NCI-H2107 (cell line): ENCODE data around the gene APMAP.
"Not testable (repeated sequence)": the region's sequence is repeated elsewhere in the genome, so short reads cannot be mapped to it uniquely, and the experiment has no call there.

Source experiments
- DNase-seq: peaks from one replicate; lab custom pipeline; 2025; lab: John Stamatoyannopoulos, UW

APMAP gene

DNA sequence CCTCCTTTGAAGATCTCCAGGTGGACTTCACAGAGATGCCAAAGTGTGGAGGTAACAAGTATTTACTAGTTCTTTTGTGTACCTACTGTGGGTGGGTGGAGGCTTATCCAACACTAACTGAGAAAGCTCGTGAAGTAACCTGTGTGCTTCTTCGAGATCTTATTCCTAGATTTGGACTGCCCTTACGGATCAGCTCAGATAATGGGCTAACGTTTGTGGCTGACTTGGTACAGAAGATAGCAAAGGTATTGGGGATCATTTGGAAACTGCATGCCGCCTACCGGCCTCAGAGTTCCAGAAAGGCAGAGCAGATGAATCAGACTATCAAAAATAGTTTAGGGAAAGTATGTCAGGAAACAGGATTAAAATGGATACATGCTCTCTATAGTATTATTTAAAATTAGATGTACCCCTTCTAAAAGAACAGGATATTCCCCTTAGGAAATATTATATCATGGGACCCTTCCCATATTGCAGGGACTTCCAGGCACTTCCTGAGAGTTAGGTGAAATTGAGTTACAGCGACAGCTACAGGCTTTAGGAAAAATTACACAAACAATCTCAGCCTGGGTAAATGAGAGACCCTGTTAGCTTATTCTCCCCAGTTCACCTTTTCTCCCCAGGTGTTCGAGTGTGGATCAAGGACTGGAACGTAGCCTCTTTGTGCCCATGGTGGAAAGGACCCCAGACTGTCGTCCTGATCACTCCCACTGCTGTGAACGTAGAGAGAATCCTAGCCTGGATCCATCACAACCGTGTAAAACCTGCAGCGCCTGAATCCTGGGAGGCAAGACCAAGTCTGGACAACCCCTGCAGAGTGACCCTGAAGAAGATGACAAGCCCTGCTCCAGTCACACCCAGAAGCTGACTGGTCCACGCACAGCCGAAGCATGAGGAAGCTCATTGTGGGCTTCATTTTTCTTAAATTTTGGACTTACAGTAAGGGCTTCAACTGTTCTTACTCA lies 61.5 kb downstream of the APMAP start:
- DNase-seq: not testable (repeated sequence)

DNA sequence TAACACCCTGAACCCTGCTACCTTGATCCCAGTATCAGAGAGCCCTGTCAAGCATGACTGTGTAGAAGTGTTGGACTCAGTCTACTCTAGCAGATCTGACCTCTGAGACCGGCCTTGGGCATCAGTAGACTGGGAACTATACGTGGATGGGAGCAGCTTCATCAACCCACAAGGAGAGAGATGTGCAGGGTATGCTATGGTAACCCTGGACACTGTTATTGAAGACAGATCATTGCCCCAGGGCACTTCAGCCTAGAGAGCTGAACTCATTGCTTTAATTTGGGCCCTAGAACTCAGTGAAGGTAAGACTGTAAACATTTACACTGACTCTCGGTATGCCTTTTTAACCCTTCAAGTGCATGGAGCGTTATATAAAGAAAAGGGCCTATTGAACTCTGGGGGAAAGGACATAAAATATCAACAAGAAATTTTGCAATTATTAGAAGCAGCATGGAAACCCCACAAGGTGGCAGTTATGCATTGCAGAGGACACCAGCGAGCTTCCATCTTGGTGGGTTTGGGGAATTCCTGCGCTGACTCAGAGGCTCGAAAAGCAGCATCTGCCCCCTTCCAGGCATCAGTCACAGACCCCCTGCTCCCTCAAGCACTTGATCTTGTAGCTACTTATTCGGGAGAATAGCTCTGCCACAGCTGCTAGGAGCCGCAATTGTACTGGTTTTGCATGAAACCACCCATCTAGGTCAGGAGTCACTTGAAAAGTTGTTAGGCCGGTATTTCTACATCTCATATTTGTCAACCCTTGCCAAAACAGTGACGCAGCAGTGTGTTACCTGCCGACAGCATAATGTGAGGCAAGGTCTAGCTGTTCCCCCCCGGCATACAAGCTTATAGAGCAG lies 62.5 kb downstream of the APMAP start:
- not testable (repeated sequence) for DNase-seq

DNA sequence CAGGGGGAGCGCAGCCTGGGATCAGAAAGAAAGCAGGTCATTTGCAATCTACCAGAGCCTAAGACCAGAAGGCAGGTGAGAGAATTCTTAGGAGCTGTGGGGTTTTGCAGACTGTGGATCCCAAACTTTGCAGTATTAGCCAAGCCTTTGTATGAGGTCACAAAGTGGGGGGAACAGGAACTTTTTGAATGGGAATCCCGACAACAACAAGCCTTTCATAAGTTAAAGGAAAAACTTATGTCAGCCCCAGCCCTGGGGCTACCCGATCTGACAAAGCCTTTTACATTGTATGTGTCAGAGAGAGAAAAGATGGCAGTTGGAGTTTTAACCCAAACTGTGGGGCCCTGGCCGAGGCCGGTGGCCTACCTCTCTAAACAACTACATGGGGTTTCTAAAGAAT lies 63.3 kb downstream of the APMAP start:
- not testable (repeated sequence) for DNase-seq

DNA sequence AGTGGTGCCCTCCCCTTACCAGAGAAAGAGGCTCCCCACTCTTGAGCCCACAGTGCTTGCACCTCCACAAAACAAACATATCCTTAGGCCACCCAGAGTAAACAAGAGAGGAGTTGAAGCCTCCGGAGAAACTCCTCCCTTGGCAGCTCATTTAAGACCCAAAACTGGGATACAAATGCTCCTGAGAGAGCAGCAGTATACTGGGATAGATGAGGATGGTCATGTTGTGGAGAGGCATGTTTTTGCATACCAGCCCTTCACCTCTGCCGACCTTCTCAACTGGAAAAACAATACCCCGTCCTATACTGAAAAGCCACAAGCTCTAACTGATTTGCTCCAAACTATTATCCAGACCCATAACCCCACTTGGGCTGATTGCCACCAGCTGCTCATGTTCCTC lies 71.8 kb downstream of the APMAP start:
- not testable (repeated sequence) for DNase-seq

DNA sequence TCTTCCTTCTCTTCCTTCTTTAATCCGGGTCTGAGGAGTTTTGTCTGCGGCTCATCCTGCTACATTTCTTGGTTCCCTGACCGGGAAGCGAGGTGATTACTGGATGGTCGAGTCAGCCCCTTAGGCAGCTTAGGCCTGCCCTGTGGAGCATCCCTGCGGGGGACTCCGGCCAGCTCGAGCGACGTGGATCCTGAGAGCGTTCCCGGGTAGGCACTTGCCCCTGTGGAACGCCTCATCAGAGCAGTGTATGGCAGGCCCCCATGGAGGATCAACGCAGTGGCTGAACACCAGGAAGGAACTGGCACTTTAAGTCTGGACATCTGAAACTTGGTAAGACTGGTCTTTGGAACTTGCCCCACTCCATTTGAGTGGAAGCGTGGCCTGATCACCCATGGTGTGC lies 72.9 kb downstream of the APMAP start:
- not testable (repeated sequence) for DNase-seq

DNA sequence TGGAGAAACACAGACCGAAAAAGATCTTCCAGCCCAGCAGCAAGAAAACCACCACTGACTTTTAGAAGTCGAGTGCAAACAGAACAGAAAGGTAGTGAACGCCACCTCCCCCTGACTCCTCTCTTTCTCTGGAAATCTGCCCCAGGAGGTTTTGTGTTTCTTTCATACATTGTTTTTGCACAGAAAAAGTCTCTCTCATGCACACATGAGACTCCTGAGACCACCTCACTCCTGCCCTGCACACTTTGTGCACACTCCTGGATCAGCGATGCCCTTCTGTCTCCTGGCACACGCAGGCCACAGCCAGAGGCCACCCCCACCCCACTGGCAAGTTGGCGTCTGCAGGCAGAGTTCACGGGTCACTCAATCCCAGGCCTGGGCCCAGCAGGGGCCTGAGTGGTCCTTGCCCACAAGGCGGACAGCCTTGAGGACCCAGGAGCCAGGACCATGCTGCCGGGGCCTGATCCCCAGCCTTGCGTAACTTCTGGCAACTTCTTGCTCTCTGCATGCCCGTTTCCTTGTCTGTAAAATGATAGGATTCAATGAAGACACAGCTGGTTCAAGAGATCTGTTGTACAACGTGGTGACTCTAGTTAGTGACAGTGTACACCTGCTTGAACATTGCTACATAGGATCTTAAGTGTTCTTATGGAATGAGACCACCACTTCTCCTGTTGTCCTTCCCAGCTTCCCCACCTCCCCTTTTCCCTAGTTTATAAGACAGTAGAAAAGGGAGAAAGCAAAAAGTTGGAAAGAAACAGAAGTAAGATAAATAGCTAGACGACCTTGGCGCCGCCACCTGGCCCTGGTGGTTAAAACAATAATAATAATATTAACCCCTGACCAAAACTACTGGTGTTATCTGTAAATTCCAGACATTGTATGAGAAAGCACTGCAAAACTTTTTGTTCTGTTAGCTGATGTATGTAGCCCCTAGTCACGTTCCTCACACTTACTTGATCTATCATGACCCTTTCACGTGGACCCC lies 73.7 kb downstream of the APMAP start:
- no peak for DNase-seq

DNA sequence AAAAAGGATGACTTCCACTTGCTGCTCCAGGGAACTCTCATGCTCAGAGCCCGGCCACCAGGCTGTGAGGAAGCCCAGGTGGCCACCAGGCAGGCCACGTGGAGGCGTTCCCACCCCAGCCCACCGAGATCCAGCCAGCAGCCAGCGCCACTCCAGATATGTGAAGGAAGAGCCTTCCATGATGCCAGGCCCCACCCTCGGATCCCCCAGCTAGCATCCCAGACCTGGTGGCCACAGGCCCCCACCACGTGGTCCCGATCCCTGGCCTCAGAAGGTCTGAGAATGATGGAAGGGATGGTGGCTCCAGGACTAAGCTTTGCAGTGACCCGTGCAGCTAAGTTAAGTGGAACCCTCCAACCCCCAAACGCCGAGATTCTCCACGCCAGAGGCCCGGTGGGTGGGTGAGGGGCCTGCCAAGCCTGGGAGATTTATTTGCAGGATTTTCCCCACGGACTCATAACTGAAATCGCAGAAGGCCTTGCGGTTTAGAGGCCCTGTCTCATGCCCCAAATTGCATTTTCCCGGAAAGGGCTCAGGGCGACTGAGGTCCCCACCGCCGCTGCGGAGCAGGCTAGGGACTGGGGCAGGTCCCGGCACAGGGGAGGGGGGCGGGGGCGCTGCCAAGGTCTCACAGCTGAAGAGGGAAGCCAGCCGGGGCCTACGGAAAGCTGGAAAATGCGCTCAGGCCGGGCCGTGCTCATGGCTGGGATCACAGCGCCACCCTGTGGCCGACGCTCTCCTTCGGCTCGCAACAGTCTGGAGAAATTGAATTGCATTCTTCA lies 74.6 kb downstream of the APMAP start:
- peak; percentile 5 for DNase-seq

DNA sequence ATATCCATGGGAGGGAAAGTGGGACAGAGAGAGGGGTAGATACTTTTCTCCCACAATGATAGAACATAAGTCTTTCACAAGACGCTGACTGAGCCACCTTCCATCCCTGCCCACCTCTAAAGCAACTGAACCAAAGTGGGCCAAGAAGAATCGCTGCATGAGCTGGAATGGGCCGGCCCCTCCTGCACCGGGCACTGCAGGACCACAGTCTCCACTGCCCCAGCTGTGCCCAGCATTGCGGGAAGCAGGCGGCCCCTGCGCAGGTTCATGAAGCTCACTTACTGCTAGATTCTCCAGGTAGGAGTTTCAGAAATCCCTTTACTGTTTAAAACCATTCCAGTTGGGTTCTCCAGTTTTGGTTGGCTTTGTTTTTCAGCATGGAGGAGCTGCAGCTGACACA lies 75.5 kb downstream of the APMAP start:
- DNase-seq: no peak

DNA sequence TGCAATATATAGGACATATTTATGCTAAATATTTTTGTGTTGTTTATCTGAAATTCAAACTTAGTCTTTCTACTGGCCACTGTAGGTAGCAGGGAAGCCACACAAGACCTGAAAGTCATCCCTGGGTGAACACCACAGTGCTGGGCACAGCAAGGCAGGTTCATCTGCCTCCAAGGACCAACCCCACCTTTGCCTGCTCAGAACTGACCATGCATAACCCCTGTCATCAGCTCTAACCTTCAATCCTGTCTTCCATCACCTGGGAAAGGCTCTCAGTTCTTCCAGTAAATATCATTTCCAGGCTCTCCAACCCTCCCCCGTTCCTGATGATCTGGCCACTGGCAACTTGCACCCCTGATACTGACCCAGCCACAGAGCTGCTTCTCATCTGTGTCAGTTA lies 76.1 kb downstream of the APMAP start:
- DNase-seq: no peak

DNA sequence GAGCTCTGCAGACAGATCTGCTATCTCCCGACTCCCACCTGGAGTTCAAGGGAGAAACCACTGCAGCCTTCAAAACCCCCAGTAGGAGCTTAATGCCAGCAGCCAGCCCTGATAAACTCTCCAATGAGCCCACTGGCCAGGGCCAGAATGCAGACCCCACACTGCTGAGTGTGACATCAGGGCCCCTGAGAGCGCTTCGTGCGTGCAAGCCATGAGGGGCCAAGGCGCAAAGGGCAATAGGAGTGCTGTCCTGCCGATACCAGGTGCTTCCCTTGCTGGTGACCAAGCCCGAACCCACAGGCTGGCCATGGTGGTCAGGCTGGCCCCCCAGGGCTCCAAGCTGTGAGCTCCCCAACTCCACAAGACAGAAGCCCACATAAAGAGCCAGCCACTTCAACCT lies 76.7 kb downstream of the APMAP start:
- DNase-seq: no peak

DNA sequence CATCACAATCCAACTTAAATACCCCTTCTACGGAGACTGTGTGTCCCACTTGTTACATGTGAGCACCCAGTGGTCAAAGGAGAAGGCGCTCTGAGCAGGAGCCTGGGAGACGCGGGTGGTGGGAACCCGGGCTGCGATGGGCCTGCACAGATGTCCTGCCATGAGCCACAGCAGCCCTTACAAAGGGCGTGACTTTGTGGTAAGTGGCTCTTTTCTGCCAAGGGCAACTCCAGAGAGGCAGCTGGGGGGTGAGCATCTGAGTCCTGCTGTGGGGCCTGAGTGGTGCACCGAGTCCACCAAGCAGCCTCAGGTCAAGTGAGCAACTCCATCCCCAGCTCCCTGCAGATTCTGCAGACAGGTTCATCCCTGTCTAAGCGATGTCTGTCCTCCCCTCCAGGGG lies 77.1 kb downstream of the APMAP start:
- DNase-seq: no peak

DNA sequence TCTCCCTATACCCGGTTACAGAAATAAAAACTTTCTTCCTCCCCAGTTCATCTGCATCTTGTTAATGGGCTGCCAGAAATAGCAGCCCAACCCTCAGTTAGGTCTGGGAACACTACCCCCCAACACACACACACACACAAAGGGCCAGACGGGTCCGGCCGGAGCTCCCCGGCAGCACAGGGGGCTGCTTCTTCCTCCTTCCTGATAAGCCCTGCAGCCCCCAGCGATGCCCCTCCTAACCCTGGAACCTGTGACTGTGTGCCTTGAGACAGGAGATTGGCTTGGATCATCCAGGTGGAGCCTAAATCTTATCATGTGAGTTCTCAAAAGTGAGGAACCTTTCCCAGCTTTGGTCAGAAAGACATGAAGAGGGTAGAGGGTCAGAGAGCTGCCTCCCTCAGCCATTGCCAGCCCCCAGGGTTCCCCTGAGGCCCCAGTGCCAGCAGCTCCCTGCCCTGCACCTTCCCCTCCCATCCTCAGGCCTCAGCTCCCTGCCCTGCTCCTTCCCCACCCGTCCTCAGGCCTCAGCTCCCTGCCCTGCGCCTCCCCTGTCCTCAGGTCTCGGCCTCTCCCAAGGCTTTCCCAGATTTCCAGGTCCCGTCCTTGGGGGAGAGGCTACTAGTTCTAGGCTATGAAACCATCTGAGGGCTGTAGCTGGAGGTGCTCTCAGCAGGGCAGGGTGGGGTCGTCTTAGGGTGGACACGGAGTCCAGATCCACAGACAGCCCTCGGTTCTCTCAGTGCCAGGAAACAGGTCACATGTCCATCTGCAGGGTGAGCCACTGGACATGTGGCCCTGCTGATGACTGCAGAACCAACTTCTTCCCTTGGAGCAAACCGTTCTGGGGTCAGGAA lies 77.9 kb downstream of the APMAP start:
- DNase-seq: no peak

DNA sequence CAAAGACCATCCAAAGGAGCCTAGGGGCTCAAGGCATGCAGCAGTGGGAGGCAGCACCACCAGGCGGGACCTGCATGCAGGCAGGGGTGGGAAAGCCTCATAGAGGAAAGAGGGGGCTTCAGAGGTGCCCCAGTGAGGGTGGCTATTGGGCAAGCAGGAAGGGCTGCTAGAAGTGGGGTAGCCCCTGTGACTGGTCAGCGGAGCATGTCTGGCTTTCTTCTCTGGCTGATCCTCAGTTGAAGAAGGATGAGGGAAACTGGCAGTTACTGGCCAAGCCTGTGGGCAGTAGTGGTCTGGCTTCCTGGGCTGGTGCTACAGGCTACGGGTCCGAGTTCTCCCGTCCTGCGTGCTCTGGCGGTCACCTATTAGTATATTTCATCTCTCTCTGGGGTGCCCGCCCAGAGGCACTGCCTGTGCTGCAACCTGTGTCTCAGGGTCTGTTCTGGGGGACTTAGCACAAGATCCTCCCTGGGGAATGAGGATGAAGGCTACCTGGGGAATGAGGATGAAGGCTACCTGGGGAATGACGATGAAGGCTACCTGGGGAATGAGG lies 79.4 kb downstream of the APMAP start:
- no peak for DNase-seq
